HG03521 (cell line): ENCODE measurements around the gene DNAJC10.

Source experiments
- ATAC-seq: cut with Tn5 transposase; IDR thresholded peaks from one replicate; pipeline ENCODE4 v1.9.1; 2021; ENCODE audit warnings: mild to moderate bottlenecking, moderate library complexity; ENCODE audit not compliant: unreplicated experiment

DNAJC10 gene

GRCh38 chr2:182784058-182784706 lies 68.1 kb downstream of the DNAJC10 start:
- no peak for ATAC-seq

- no peak for ATAC-seq
These were observed 68.7 kb downstream of the DNAJC10 start for GRCh38 chr2:182784777-182785176.

DNA sequence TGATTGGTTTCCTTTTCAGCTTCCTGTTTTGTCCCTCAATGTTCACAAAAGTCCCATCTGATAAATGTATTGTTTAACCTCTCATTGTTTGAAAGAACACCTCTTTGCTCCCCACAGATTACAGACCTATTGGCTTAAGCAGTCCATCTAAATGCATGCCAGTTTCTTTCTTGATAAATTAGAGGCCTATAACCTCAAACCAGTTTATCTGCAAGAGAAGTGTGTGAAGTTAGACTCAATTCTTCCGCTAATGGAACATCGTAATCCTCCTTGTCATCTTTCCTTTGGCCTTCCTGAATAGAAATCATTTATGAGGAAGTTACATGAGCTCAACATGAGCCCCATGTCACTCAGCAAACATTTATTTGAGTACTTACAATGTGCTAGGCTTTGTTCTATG lies 76.4 kb downstream of the DNAJC10 start:
- no peak for ATAC-seq

GRCh38 chr2:182798736-182799135 lies 82.7 kb downstream of the DNAJC10 start:
- no peak for ATAC-seq

DNA sequence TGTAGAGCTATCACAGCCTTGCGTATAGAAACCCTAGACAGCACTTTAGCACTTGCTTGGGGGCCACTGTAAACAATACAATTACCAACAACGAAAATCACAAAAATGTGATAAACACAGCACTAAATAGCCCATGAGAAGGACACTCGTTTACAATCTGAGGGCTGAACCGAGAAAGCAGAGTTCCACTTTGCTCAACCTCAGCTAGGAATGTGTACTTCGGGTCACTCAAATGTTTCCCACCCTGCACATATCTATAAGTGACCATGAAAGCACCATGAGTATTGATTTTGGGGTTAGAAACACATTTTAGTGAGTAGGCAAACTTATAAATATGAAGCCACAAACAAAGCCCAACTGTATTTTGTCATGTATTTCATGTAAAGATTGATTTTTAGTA lies 88.1 kb downstream of the DNAJC10 start:
- ATAC-seq, result no peak

DNA sequence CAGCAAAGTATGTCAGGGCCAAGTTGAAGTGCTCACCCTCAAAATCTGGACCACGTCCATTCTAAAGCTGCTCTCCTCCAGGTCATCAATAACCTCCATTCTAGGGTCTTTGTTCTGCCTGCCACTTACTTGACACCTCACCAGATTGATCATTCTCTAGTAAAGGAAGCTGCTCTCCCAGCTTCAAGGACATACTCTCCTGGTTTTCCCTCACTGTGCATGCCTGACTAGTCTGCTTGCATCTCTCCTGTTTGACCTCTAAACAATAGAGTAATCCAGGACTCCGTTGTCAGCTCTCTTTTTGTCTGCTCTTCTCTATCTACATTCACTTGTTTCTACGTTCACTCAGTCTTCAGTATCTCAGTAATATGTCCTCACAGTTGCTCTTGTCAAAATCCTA lies 91.3 kb downstream of the DNAJC10 start:
- no peak for ATAC-seq

- no peak for ATAC-seq
These were observed 94.0 kb downstream of the DNAJC10 start for GRCh38 chr2:182810087-182810486.

DNA sequence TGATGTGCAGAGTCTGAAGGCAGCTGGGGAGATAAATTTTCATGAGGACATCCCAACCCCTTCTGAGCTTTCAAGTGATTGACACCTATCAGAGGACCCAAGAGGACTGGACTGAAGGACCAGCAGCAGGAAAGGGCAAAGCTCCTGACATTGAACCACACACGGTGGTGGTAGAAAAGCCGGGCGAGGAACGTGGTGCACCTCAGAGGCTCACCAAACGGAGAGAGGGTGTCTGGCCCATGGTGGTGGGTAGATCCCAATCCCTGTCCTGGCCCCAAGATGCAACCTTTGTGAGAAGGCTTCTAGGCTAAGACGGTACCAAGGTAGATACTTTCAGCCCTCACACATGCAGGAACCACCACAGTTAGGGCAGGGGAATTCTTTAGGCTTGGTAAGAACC lies 98.3 kb downstream of the DNAJC10 start:
- no peak for ATAC-seq

- no peak for ATAC-seq
These were observed 98.7 kb downstream of the DNAJC10 start for GRCh38 chr2:182814804-182815203.

GRCh38 chr2:182816866-182817265 lies 100.8 kb downstream of the DNAJC10 start:
- no peak for ATAC-seq

DNA sequence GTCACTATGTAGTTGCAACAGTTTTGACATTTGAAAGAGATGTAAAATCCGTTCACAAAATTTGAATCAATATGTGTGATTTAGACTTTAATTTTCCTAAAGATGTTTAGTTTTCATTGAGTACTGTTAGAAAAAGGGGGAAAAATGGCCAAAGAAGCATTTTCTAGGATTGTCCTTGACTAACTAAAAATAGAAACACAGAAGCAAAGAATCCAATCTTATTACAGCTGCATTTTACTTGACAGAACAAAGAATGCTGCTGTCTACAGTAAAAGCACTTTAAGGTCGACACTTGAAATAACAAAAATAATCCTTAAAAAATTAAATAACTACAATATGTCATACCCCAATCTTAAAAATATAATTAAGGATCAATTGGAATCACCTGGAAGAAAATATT lies 101.5 kb downstream of the DNAJC10 start:
- ATAC-seq, result no peak

- ATAC-seq, result no peak
These were observed 102.4 kb downstream of the DNAJC10 start for GRCh38 chr2:182818501-182818900.

DNA sequence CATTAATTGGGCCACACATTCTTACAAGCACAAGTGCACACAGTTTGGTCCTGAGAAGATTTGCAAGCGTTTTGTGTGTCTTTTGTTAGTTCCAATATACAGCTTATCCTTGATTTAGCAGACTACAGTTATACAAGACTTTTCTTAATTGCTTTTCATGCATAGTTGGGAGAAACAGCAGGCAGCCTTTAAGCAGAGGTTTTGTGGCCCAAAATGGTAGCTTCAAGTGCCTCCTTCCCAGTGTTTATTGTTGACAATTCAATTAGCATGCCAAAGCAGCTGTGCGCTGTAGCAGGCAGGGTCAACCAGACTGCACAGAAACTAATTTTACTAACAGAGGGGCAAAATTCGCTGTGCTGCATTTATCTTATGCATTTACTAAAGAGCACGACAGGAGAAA lies 102.9 kb downstream of the DNAJC10 start:
- ATAC-seq, result no peak

- no peak for ATAC-seq
These were observed 103.4 kb downstream of the DNAJC10 start for GRCh38 chr2:182819412-182819811.

DNA sequence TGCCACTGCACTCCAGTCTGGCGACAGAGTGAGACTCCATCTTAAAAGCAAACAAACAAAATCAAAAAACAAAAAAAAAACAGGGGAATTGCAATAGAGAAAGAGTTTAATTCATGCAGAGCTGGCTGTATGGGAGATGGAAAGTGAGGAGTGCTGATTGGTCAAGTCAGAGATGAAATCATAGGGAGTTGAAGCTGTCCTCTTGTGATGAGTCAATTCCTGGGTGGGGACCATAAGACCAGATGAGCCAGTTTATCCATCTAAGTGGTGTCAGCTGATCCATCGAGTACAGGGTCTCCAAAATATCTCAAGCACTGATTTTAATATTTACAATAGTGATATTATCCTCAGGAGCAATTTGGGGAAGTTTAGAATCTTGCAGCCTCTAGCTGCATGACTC lies 105.1 kb downstream of the DNAJC10 start:
- no peak for ATAC-seq

DNA sequence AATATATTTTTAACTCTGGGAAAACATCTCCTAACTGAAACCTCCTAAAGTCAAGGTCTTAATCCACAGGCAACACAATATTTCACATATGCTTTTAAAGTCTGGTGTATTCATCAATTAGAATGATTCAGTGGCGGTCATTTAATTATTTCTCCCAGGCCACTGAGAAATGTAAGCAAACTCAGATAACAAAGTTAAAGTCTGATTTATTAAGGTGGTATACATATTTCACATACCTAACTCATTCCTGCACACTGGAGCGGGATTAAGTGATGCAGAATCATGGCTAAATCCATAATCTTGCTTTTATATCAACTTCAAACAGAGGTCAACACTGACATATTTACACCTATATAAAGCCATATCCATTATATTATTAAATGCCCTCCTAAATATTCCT lies 106.7 kb downstream of the DNAJC10 start:
- no peak for ATAC-seq

DNA sequence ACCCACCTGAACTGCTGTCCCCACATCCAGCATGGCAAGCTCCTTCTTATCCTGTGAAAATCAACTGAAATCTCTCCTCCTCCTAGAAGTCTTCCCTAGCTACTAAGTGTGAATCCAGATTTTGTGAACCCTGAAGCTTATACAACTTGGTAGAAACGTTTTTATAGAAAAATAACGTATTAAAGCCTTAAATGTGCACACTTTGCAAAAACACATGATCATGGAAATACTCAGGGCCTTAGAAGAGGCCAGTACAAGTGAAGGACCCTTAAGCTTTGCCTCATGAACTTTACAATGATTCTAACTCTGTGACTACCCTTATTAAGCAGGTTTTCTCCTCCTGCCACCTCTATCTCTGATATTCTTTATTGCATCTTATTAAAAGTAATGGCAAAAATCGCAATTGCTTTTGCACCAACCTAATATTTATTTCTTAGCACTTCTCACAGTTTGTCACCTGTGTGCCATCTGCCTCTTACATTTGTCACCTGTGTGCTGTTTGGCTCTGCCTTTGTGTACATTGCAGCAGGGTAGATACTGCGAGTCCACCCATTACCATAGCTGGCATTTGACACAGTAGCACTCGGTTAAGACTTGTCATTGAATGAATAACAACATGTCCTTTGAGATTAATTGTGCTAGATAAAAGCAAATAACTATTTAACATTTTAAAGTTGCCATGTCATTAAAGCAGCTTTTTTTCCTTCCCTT lies 108.2 kb downstream of the DNAJC10 start:
- ATAC-seq, result no peak

DNA sequence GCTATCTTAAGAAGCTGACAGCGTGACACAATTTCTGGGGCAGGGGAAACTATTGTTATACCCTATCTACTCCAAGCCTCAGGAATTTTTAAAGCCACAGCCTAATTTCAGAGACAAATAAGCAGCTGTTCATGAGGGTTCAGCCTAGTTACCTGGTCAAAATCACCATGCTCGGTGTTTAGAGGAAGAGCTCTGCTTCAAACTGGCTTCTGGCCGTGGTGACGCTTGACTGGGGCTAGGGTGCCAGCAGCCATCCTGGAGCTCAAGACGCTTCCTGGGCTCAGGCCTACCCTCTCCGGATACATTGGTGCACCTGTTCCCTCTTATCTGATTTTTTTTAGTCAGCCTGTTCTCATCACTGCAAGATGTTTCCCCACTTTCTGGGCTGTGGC lies 108.7 kb downstream of the DNAJC10 start:
- ATAC-seq, result no peak

DNA sequence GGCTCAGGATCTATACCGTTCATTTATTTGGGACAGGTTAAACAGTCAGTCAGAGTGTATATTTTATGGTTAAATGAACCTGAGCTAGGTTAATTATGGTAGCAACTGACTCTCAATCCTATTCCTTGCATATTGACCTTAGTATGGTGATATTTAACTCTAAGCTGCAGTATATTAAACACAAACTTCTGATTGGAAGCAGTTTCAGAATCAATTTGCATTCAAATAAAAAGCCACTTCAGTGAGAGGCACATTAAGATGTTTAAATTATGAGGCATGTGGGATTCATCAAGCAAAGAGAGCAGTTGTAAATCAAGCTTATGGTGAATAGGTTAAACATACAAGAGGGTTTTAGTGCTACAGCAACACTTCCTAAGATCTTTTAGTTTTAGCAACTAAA lies 110.0 kb downstream of the DNAJC10 start:
- ATAC-seq, result no peak

DNA sequence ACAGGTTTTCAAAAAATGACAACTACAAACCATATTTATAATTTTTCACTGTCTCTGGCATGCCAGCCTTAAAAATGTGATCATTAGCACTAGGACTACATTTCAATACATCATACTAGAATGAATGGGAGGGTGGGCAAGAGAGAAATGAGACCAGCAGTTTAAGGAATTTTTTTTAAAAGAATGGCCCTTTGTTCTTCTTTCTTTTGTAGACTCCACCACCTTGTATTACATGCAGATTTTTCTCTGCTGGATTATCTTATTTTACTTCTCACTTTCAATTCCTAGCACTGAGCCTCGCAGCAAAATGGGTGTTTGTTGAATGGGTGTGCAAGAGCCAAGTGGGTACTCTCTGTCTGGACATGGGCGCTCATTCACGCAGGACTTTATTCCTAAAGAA lies 110.4 kb downstream of the DNAJC10 start:
- no peak for ATAC-seq

GRCh38 chr2:182827182-182827879 lies 111.3 kb downstream of the DNAJC10 start:
- no peak for ATAC-seq

DNA sequence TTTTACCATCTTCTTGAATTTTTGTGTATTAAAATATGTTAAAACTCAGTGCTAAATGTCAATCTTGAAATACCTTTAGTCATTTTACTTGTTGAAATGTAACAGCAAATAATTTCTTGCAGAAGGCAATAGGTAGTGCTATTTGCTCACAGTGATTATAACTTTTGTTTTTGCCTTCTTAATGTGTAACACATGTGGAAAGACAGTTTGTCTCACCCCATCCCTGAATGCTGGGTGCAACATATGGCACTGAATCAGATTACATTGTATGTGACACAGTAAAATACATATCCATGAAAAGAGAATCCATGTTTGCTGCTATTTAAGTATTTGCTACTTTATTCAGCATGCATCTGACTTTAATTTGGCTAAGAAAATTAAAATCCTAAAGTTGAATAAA lies 115.0 kb downstream of the DNAJC10 start:
- no peak for ATAC-seq
